ENCODE measurements around the gene GATD1.

DNA sequence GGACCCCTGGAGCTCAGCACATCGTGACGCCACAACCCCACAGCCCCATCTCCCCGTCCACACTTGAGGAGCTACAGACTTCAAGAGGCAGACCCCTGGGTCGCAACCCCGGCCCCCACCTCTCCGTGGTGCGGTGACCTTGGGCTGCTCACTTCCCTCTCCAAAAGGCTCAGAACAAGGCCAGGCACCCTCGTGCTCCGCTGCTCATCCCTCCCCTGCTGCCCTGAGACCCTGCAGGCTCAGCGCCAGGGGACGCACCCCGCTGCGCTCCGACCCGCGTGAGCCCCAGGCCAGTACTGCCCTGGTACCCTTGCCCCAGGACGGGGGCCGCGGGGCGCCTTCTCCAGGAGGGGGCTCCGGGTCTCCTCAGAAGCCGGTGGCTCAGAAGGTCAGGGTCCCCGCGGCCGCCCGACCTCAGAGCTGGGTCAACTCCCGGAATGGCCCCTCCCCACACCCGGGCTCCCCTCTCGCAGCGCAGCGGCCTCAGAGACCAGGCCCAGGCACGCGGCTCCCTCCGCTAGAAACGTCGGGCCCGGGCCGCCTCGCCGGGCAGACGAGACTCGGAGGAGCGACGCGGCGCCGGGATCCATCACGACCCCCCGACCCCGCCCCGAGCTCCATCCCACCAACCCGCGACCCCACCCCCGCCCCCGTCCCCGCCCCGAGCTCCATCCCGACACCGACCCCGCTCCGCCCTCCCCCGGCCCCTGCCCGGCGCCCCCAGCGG, 563 bp downstream of the GATD1 start:
- TF ChIP-seq GATA2 (IDR thresholded peaks at IDR 0.05; ENCODE audit: low read depth, low read length), result no peak
- TF ChIP-seq GATA3 (IDR thresholded peaks at IDR 0.05; ENCODE audit: low read depth, low read length), result no peak

Data from SH-SY5Y (cell line).